ENCODE data around the gene PIR. TPM values are rescaled to one million over a fixed set of nuclear protein-coding genes. Genes with fewer than 3 reads are reported as not detected.

Gene PIR
- polyA plus RNA-seq, 2 donors = 17.0 to 38.1 TPM

DNA sequence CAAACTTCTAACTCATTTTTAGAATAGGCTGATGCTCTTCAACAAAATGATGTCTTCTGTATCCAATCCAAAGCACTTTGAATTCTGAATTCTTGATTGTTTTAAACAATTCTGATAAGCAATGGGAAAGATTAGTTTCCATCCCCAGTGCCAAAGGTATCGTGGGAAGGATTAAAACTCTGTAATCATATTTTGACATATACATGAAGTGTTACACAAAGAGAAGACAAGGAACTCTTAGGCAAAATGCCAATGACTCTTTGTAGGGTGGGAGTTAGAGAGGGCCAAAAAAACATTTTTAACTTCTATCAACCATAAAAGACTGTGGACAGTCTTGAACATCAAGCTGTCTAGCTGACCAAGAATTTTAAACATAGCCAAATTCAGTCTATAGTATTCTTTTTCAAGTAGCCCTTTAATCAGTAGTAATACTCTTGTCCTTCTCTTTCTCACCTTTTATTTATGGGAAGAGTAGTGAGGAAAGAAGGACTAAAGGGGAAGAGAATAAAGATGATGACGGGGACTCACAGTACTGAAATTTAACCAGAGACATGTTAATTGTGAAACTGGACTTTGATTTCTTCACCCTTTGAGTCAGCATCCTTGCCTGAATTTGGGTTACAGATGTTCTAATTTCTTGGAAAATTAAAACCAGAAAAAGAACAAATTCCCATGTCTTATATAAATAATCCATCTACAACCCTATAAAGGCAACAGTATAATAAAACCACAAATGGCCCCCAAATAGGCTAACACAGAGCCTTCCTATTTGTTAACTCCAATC lies 57.1 kb downstream of the PIR start:
- H3K27ac ChIP-seq (ENCODE audit: low read depth in 2 of 2, low read length in 1 of 2) = no peak overlapping the region

DNA sequence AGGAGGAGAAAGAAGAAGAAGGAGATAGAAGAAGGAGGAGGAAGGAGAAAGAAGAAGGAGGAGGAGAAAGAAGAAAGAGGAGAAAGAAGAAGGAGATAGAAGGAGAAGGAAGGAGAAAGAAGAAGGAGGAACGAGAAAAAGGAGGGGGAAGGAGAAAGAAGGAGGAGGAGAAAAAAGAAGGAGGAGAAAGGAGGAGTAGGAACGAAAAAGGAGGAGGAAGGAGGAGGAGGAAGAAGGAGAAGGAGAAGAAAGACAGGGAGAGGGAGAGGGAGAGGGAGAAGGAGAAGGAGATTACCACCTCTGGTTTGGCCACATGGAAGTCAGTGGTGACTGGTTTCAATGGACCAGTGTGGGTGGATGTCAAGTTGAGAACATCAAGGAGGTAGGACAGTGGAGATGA lies 58.9 kb downstream of the PIR start:
- WGBS, 2 donors = 70 to 82% methylated on average over 2 of the region's 2 CpGs
- Histone ChIP-seq H3K27me3 (ENCODE audit: control insufficient read depth in 1 of 2, insufficient read depth in 2 of 2, low read length in 2 of 2) (peaks cover 0 to 3% of the 10 kb centered on the region in 2 donors), H3K9me3 (ENCODE audit: control insufficient read depth in 2 of 2, insufficient read depth in 1 of 2, low read depth in 1 of 2, low read length in 1 of 2) (no peaks in the 10 kb centered on the region), H3K36me3 (ENCODE audit: control insufficient read depth in 2 of 2, insufficient read depth in 2 of 2, low read length in 1 of 2) (no peaks in the 10 kb centered on the region), H3K4me3 (ENCODE audit: low read depth in 1 of 2, low read length in 2 of 2) (no peak overlapping the region), H3K27ac (ENCODE audit: low read depth in 2 of 2, low read length in 1 of 2) (no peak overlapping the region), H3K4me1 (ENCODE audit: control insufficient read depth in 2 of 2, insufficient read depth in 2 of 2, low read length in 1 of 2) (no peaks in the 10 kb centered on the region)

More for the DNA sequence above, 57.1 kb downstream of the PIR start:
- no peaks in the 10 kb centered on the region for H3K36me3 ChIP-seq (ENCODE audit: control insufficient read depth in 2 of 2, insufficient read depth in 2 of 2, low read length in 1 of 2)
- 48 to 63% methylated on average over 2 of the region's 2 CpGs for WGBS, 2 donors
- no peaks in the 10 kb centered on the region for H3K4me1 ChIP-seq (ENCODE audit: control insufficient read depth in 2 of 2, insufficient read depth in 2 of 2, low read length in 1 of 2)
- H3K27me3 ChIP-seq (ENCODE audit: control insufficient read depth in 1 of 2, insufficient read depth in 2 of 2, low read length in 2 of 2) = peaks cover 0 to 6% of the 10 kb centered on the region in 2 donors
- H3K4me3 ChIP-seq (ENCODE audit: low read depth in 1 of 2, low read length in 2 of 2) = no peak overlapping the region
- no peaks in the 10 kb centered on the region for H3K9me3 ChIP-seq (ENCODE audit: control insufficient read depth in 2 of 2, insufficient read depth in 1 of 2, low read depth in 1 of 2, low read length in 1 of 2)

DNA sequence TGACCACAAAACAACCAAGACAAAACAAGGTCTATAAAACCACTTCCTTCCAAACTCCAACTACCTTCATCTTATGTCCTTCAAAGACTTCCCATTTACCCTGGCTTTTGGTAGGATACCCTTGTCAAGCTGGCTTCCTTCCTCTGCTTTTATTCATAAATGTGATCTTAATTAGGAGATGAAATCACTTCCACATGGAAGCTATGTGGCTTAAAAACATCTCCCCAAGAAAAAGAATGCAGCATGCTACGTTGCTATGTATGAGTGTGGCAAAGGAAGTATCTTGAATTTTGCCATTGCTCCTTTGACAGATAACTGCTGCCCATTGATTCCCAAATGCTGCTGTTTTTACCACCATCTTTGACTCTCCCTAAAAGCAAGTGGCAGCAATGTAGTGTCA lies 62.5 kb downstream of the PIR start:
- 48 to 60% methylated on average over 1 of the region's 1 CpG for WGBS, 2 donors
- Histone ChIP-seq H3K4me1 (ENCODE audit: control insufficient read depth in 2 of 2, insufficient read depth in 2 of 2, low read length in 1 of 2) (no peaks in the 10 kb centered on the region), H3K36me3 (ENCODE audit: control insufficient read depth in 2 of 2, insufficient read depth in 2 of 2, low read length in 1 of 2) (no peaks in the 10 kb centered on the region), H3K27me3 (ENCODE audit: control insufficient read depth in 1 of 2, insufficient read depth in 2 of 2, low read length in 2 of 2) (no peaks in the 10 kb centered on the region), H3K4me3 (ENCODE audit: low read depth in 1 of 2, low read length in 2 of 2) (no peak overlapping the region), H3K27ac (ENCODE audit: low read depth in 2 of 2, low read length in 1 of 2) (no peak overlapping the region), H3K9me3 (ENCODE audit: control insufficient read depth in 2 of 2, insufficient read depth in 1 of 2, low read depth in 1 of 2, low read length in 1 of 2) (no peaks in the 10 kb centered on the region)

DNA sequence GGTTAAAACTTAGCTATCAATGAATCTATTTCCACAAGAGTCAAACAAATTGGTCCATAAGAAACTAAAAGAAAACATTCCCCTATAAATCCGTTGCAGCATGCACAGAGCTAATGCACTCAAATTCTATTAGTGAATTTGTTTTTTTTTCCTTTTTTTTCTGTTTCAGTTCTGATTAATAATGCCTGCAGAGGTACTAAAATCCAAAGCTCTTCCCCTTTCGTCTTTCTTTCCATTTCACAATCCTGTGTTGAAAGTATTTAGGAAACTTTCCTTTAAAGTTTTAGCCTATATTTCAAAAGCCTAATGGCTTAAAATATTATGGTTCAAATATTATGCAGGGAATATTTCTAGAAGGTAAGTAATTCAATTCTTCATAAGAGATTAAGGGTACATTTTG lies 63.1 kb downstream of the PIR start:
- Histone ChIP-seq H3K36me3 (ENCODE audit: control insufficient read depth in 2 of 2, insufficient read depth in 2 of 2, low read length in 1 of 2) (no peaks in the 10 kb centered on the region), H3K4me1 (ENCODE audit: control insufficient read depth in 2 of 2, insufficient read depth in 2 of 2, low read length in 1 of 2) (no peaks in the 10 kb centered on the region), H3K27me3 (ENCODE audit: control insufficient read depth in 1 of 2, insufficient read depth in 2 of 2, low read length in 2 of 2) (no peaks in the 10 kb centered on the region), H3K9me3 (ENCODE audit: control insufficient read depth in 2 of 2, insufficient read depth in 1 of 2, low read depth in 1 of 2, low read length in 1 of 2) (no peaks in the 10 kb centered on the region), H3K27ac (ENCODE audit: low read depth in 2 of 2, low read length in 1 of 2) (no peak overlapping the region), H3K4me3 (ENCODE audit: low read depth in 1 of 2, low read length in 2 of 2) (no peak overlapping the region)
- WGBS, 2 donors = 78 to 81% methylated on average over 2 of the region's 2 CpGs

DNA sequence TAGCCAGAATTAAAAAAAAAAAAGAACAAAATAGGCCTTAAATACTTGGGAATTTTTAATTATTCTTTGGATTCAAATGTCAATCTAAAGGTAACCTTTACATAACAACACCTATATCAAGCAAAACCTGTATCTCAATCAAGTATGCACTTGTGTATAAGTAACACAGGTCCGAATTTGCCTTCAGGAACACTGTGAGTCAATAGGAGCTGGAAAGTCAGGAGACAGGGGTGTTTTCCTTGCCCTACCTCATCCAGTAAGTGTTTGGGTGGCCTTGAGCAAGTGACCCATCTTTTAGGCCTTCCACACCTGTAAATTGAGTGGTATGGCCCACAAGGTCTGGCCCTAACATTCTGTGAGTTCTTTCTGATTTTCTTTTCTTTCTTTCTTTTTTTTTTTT lies 68.1 kb downstream of the PIR start:
- WGBS, 2 donors = 52 to 53% methylated on average over 1 of the region's 1 CpG
- H3K36me3 ChIP-seq (ENCODE audit: control insufficient read depth in 2 of 2, insufficient read depth in 2 of 2, low read length in 1 of 2) = no peaks in the 10 kb centered on the region
- no peak overlapping the region for H3K4me3 ChIP-seq (ENCODE audit: low read depth in 1 of 2, low read length in 2 of 2)
- H3K27ac ChIP-seq (ENCODE audit: low read depth in 2 of 2, low read length in 1 of 2) = no peak overlapping the region
- H3K4me1 ChIP-seq (ENCODE audit: control insufficient read depth in 2 of 2, insufficient read depth in 2 of 2, low read length in 1 of 2) = no peaks in the 10 kb centered on the region
- H3K9me3 ChIP-seq (ENCODE audit: control insufficient read depth in 2 of 2, insufficient read depth in 1 of 2, low read depth in 1 of 2, low read length in 1 of 2) = no peaks in the 10 kb centered on the region
- H3K27me3 ChIP-seq (ENCODE audit: control insufficient read depth in 1 of 2, insufficient read depth in 2 of 2, low read length in 2 of 2) = no peaks in the 10 kb centered on the region

DNA sequence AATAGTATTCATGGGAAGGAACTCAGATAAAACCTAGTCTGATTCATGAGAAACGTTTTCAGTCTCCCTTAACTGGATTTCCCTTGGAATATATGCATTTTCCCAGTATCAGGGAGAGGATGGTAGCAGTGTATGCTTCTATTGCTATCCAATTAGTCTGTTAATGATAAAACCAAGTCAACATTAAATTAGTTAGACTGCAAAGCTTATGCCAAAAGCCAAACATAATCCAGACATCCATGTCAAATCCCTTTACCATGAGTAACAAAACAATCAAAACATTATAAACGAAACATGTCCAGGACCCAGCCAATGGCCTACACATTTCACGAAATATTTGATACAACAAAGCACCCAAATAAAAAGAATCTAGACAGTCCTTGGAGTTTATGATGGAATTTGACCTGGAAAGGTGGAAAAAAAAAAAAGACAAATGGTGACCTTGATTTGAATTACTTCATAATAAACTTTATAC lies 74.4 kb downstream of the PIR start:
- WGBS, 2 donors = 52 to 66% methylated on average over 3 of the region's 3 CpGs

DNA sequence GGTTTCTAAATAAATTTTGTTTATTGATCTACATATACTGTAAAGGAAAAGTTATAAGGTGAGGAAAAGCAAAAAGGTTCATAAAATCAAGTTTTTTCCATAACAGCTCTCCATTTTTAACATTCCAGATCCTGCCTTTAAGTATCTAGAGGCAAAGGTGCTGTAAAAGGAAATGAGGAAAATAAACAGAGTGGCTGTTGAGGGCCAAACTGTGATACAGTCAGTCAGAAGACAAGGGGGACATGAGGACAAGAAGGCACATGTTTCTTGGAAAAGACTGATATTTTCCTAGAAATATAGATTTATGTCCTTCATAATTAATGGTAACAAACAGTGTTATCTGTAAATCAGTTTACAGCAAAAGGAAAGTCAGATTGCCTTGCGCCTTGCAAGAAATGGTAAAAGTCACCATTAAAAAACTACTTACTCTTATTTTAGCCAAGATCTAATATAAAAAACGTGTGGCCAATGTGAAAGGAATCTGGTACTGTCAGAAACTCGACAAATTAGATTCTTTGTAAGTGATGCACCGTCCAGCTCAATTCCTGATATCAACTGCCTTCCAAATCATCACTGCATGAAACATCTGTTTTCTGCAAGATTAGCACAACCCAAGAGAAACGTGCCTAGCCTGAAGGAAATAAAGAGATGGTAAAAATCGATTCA lies 75.0 kb downstream of the PIR start:
- H3K4me3 ChIP-seq (ENCODE audit: low read depth in 1 of 2, low read length in 2 of 2) = no peak overlapping the region
- H3K36me3 ChIP-seq (ENCODE audit: control insufficient read depth in 2 of 2, insufficient read depth in 2 of 2, low read length in 1 of 2) = no peaks in the 10 kb centered on the region
- 59 to 64% methylated on average over 6 of the region's 6 CpGs for WGBS, 2 donors
- no peaks in the 10 kb centered on the region for H3K27me3 ChIP-seq (ENCODE audit: control insufficient read depth in 1 of 2, insufficient read depth in 2 of 2, low read length in 2 of 2)
- no peak overlapping the region for H3K27ac ChIP-seq (ENCODE audit: low read depth in 2 of 2, low read length in 1 of 2)
- no peaks in the 10 kb centered on the region for H3K9me3 ChIP-seq (ENCODE audit: control insufficient read depth in 2 of 2, insufficient read depth in 1 of 2, low read depth in 1 of 2, low read length in 1 of 2)
- no peaks in the 10 kb centered on the region for H3K4me1 ChIP-seq (ENCODE audit: control insufficient read depth in 2 of 2, insufficient read depth in 2 of 2, low read length in 1 of 2)

More for the DNA sequence above, 74.4 kb downstream of the PIR start:
- no peaks in the 10 kb centered on the region for H3K4me1 ChIP-seq (ENCODE audit: control insufficient read depth in 2 of 2, insufficient read depth in 2 of 2, low read length in 1 of 2)
- H3K9me3 ChIP-seq (ENCODE audit: control insufficient read depth in 2 of 2, insufficient read depth in 1 of 2, low read depth in 1 of 2, low read length in 1 of 2) = no peaks in the 10 kb centered on the region
- H3K27ac ChIP-seq (ENCODE audit: low read depth in 2 of 2, low read length in 1 of 2) = no peak overlapping the region
- H3K36me3 ChIP-seq (ENCODE audit: control insufficient read depth in 2 of 2, insufficient read depth in 2 of 2, low read length in 1 of 2) = no peaks in the 10 kb centered on the region
- no peak overlapping the region for H3K4me3 ChIP-seq (ENCODE audit: low read depth in 1 of 2, low read length in 2 of 2)
- no peaks in the 10 kb centered on the region for H3K27me3 ChIP-seq (ENCODE audit: control insufficient read depth in 1 of 2, insufficient read depth in 2 of 2, low read length in 2 of 2)

DNA sequence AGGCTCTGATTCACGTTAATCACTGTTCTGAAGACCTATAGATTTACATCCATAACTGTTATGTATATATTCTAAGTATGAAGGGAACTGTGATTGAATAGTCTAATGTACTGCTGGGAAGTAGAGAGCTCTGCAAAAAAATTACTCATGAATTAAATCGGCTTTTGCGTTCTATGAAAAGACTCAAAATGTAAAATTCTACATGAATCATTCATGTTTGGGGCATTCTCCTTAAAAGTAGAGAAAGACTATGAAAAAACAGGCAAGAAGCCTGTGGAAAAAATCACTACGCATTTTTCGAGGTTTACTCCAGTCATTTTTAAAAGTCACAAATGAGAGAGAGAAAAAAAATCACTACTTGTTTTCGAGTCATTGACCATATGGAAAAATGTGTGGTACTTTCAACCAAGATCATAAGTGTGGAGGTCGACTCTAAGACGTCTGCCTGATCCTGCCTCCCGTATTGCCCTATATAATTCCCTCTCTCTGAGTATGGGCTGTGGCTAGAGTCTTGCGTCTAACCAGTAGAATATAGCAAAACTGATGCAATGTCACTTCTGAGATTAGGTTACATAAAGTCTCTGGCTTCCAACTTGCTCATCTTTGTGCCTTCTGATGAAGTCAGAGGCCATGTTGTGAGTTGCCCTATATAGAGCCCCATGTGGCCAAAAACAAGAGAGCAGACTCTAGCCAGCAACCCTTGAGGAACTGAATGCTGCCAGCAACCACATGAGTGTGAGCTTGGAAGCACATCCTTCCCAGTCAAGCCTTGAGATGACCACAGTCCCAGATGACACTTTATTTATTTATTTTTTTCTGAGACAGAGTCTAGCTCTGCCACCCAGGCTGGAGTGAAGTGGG lies 76.8 kb downstream of the PIR start:
- H3K9me3 ChIP-seq (ENCODE audit: control insufficient read depth in 2 of 2, insufficient read depth in 1 of 2, low read depth in 1 of 2, low read length in 1 of 2) = no peaks in the 10 kb centered on the region
- no peaks in the 10 kb centered on the region for H3K36me3 ChIP-seq (ENCODE audit: control insufficient read depth in 2 of 2, insufficient read depth in 2 of 2, low read length in 1 of 2)
- H3K27ac ChIP-seq (ENCODE audit: low read depth in 2 of 2, low read length in 1 of 2) = no peak overlapping the region
- H3K4me3 ChIP-seq (ENCODE audit: low read depth in 1 of 2, low read length in 2 of 2) = no peak overlapping the region
- H3K27me3 ChIP-seq (ENCODE audit: control insufficient read depth in 1 of 2, insufficient read depth in 2 of 2, low read length in 2 of 2) = no peaks in the 10 kb centered on the region
- 81 to 84% methylated on average over 10 of the region's 10 CpGs for WGBS, 2 donors
- no peaks in the 10 kb centered on the region for H3K4me1 ChIP-seq (ENCODE audit: control insufficient read depth in 2 of 2, insufficient read depth in 2 of 2, low read length in 1 of 2)

DNA sequence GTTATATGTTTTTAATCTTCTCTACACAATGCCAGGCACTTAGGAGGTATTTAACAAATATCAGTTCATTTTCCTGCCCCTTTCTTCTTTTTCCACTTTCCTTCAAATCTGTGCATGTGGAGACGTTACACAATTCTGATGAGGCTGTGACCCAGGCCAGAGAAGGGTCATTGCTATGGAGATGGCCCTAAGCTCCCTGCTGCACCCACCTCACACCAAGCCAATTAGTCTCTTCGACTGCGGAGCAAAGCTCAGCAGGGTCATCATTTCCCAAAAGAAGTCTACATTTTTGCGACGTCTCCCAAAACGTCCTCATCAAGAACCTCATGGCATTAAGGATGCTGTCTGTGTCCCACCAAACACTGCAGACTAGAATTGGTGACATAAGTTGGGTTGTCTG lies 80.0 kb downstream of the PIR start:
- Histone ChIP-seq H3K27me3 (ENCODE audit: control insufficient read depth in 1 of 2, insufficient read depth in 2 of 2, low read length in 2 of 2) (no peaks in the 10 kb centered on the region), H3K36me3 (ENCODE audit: control insufficient read depth in 2 of 2, insufficient read depth in 2 of 2, low read length in 1 of 2) (no peaks in the 10 kb centered on the region), H3K4me1 (ENCODE audit: control insufficient read depth in 2 of 2, insufficient read depth in 2 of 2, low read length in 1 of 2) (no peaks in the 10 kb centered on the region), H3K9me3 (ENCODE audit: control insufficient read depth in 2 of 2, insufficient read depth in 1 of 2, low read depth in 1 of 2, low read length in 1 of 2) (no peaks in the 10 kb centered on the region), H3K4me3 (ENCODE audit: low read depth in 1 of 2, low read length in 2 of 2) (no peak overlapping the region), H3K27ac (ENCODE audit: low read depth in 2 of 2, low read length in 1 of 2) (no peak overlapping the region)
- WGBS, 2 donors = 59 to 84% methylated on average over 6 of the region's 6 CpGs
